Choroid plexus epithelial cell (primary cell): ENCODE results near the gene PCDHB7.
A peak's percentile ranks its signal among the peaks of the same experiment; 100 is the strongest.
"Not testable (repeated sequence)": the region's sequence is repeated elsewhere in the genome, so short reads cannot be mapped to it uniquely, and the experiment has no call there.

Experiments used
- DNase-seq: peaks from one replicate; pipeline ENCODE4 v3.0.0-alpha.2; 2010; ENCODE audit warnings: low read depth
- H3K4me3 ChIP-seq: 2 replicates; pipeline ENCODE4 v1.5.1; 2011; ENCODE audit warnings: low read depth, mild to moderate bottlenecking, control low read depth, low read length, moderate library complexity
- CTCF ChIP-seq: conservative IDR thresholded peaks from 2 replicates; pipeline ENCODE4 v1.5.1; 2011; ENCODE audit warnings: low read depth, mild to moderate bottlenecking, control low read depth, inconsistent platforms, low read length, moderate library complexity

PCDHB7 gene

GRCh38 chr5:141172381-141173204, at the start of gene PCDHB7:
Gene PCDHB7 (plus strand): TSS chr5:141172644. CDS start chr5:141172836, 192 bp downstream.
- TF ChIP-seq CTCF, result peak; percentile 44
- no peak within 1 kb of the TSS for H3K4me3 ChIP-seq
- peak; percentile 17 for DNase-seq

- not testable (repeated sequence) for H3K4me3 ChIP-seq
Measured at GRCh38 chr5:141123396-141124135, 48.9 kb upstream of the PCDHB7 start.

GRCh38 chr5:141127305-141127704, 45.1 kb upstream of the PCDHB7 start:
- DNase-seq, result no peak
- no peak overlapping the region for H3K4me3 ChIP-seq
- TF ChIP-seq CTCF, result no peak

More at GRCh38 chr5:141123396-141124135, 48.9 kb upstream of the PCDHB7 start:
- DNase-seq, result not testable (repeated sequence)

GRCh38 chr5:141135030-141135717, 37.3 kb upstream of the PCDHB7 start, which contains the start of gene PCDHB5:
Gene PCDHB5 (plus strand): TSS chr5:141135206. CDS start chr5:141135435, 229 bp downstream.
- peak within 1 kb of the TSS; percentile 24 for H3K4me3 ChIP-seq
- peak; percentile 29 for TF ChIP-seq CTCF
- peak; percentile 1 for DNase-seq

- no peak overlapping the region for H3K4me3 ChIP-seq
- TF ChIP-seq CTCF, result no peak
- no peak for DNase-seq
Measured at GRCh38 chr5:141135718-141136266, 36.7 kb upstream of the PCDHB7 start.

GRCh38 chr5:141137346-141137745, 35.1 kb upstream of the PCDHB7 start:
- not testable (repeated sequence) for H3K4me3 ChIP-seq, DNase-seq

GRCh38 chr5:141149812-141150211, 22.6 kb upstream of the PCDHB7 start, which contains the start of gene PCDHB6:
Gene PCDHB6 (plus strand): TSS chr5:141150057. CDS start chr5:141150258, 201 bp downstream.
- TF ChIP-seq CTCF, result no peak
- peak; percentile 2 for DNase-seq
- no peak within 1 kb of the TSS for H3K4me3 ChIP-seq
